Endodermal cell (in vitro differentiated cells): ENCODE measurements around the gene ATAD1. TPM values are rescaled to one million over a fixed set of nuclear protein-coding genes. Genes with fewer than 3 reads are reported as not detected.

Experiments used
- DNase-seq: peaks from one replicate; pipeline ENCODE4 v3.0.0-alpha.2; 2017
- H3K27ac ChIP-seq: 2 replicates; pipeline ENCODE4 v1.5.1; 2013; ENCODE audit warnings: mild to moderate bottlenecking, low read depth, low read length, moderate library complexity
- H3K27me3 ChIP-seq: 2 replicates; pipeline ENCODE4 v1.6.1; 2013; ENCODE audit warnings: mild to moderate bottlenecking, low read length, moderate library complexity; ENCODE audit not compliant: insufficient read depth, control insufficient read depth, poor library complexity, severe bottlenecking
- H3K36me3 ChIP-seq: 2 replicates; pipeline ENCODE4 v1.7.0; 2013; ENCODE audit warnings: mild to moderate bottlenecking, low read length, moderate library complexity; ENCODE audit not compliant: control insufficient read depth, insufficient read depth
- H3K4me1 ChIP-seq: one replicate; pipeline ENCODE4 v1.7.0; 2013; ENCODE audit warnings: low read length; ENCODE audit not compliant: control insufficient read depth, insufficient read depth
- H3K4me3 ChIP-seq: 2 replicates; pipeline ENCODE4 v1.5.1; 2013; ENCODE audit warnings: mild to moderate bottlenecking, low read length, moderate library complexity
- H3K9ac ChIP-seq: 2 replicates; pipeline ENCODE4 v1.6.1; 2013; ENCODE audit warnings: mild to moderate bottlenecking, low read length, moderate library complexity; ENCODE audit not compliant: poor library complexity, severe bottlenecking; ENCODE audit errors: extremely low read depth
- H3K9me3 ChIP-seq: 2 replicates; pipeline ENCODE4 v1.6.1; 2013; ENCODE audit warnings: mild to moderate bottlenecking, low read length, moderate library complexity; ENCODE audit not compliant: control insufficient read depth
- H3K27ac Mint-ChIP-seq: 2 replicates; pipeline ENCODE4 v1.8.0; 2020; ENCODE audit warnings: mixed read lengths
- H3K27me3 Mint-ChIP-seq: 2 replicates; pipeline ENCODE4 v1.8.0; 2021; ENCODE audit warnings: mild to moderate bottlenecking, mixed read lengths; ENCODE audit not compliant: insufficient read depth
- H3K36me3 Mint-ChIP-seq: 2 replicates; pipeline ENCODE4 v1.8.0; 2020; ENCODE audit warnings: low read depth, mixed read lengths
- H3K4me1 Mint-ChIP-seq: 2 replicates; pipeline ENCODE4 v1.8.0; 2020; ENCODE audit warnings: mixed read lengths
- H3K4me3 Mint-ChIP-seq: 2 replicates; pipeline ENCODE4 v1.8.0; 2020; ENCODE audit warnings: mild to moderate bottlenecking, moderate library complexity, mixed read lengths
- H3K9me3 Mint-ChIP-seq: 2 replicates; pipeline ENCODE4 v1.8.0; 2020; ENCODE audit warnings: mild to moderate bottlenecking, mixed read lengths
- WGBS, 2 experiments: methylation state at CpG; one replicate each; pipeline versions ENCODE4 v1.1.5 to v1.1.7; 2013; ENCODE audit warnings: missing lambda C conversion rate in 2 of 2, mixed read lengths in 1 of 2; ENCODE audit not compliant: insufficient coverage in 1 of 2, insufficient read length in 1 of 2; 5-methylcytosine and 5-hydroxymethylcytosine counted together
- total RNA-seq, 2 donors: library from RNA; stranded (reverse); fragmentation: NEBNext Ultra II Directional in 1 of 2; extraction: Animal tissue kit (Norgen Biotek cat#: 25700) in 1 of 2; gene quantifications; 2 replicates in 1 of 2; 3 replicates in 1 of 2; pipeline ENCODE4 v1.2.1, GENCODE V29; 2021
- TF ChIP-seq, protein P1 (sequence below): fragments of 200-600 bp; sonication (generic); conservative IDR thresholded peaks from 2 replicates; pipeline ENCODE4 v1.5.0; 2021; ENCODE audit warnings: antibody characterized with exemption, mild to moderate bottlenecking

ATAD1 gene
- total RNA-seq, 2 donors from 2014 or later, result 55.4 to 68.0 TPM

DNA sequence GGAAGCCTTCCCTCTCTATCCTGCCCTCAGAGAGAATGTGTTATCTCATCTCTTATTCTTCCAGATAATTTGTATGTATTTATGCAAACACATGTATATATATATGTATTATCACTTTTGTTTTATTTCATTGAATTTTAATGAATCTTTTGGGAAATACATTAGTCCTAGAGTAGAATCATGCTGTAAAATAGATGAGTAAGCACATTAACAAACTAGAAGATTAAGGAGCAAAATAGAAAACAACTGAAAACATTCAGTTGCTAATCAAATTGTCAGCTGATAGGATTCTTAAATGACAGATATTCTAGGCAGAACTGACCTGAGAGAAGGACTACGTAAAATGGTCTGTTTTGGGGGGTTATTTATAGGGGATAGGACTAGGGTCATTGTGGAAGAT lies 34.1 kb upstream of the ATAD1 start:
- H3K27ac Mint-ChIP-seq, result no peak overlapping the region

DNA sequence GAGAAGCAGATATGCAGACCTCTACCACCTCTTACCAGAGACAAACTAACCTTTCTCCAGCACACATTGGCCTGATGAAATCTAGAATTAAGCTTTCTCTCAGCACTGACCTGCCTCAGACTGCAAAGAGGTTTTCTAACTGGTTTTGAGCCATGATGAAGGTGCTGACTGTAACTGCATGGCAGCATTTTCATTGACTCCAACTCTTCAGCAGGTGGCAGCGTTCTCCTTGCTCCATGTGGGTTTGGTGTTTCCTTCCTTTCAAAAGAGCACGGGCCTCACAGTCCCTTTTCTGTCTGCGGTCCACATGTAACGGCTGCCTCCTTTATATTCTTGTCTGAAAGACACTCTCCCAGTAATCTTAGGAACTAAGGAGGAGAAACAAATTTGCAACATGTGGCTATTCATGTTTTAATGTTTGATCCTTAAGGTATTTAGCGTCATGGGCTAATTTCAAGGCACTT lies 32.7 kb upstream of the ATAD1 start:
- no peak overlapping the region for H3K4me3 Mint-ChIP-seq
- H3K9ac ChIP-seq, result no peak overlapping the region
- H3K4me3 ChIP-seq, result no peak overlapping the region
- H3K27ac ChIP-seq, result no peak overlapping the region
- no peaks in the 10 kb centered on the region for H3K9me3 Mint-ChIP-seq
- DNase-seq, result peak; percentile 85
- TF ChIP-seq, protein P1, sequence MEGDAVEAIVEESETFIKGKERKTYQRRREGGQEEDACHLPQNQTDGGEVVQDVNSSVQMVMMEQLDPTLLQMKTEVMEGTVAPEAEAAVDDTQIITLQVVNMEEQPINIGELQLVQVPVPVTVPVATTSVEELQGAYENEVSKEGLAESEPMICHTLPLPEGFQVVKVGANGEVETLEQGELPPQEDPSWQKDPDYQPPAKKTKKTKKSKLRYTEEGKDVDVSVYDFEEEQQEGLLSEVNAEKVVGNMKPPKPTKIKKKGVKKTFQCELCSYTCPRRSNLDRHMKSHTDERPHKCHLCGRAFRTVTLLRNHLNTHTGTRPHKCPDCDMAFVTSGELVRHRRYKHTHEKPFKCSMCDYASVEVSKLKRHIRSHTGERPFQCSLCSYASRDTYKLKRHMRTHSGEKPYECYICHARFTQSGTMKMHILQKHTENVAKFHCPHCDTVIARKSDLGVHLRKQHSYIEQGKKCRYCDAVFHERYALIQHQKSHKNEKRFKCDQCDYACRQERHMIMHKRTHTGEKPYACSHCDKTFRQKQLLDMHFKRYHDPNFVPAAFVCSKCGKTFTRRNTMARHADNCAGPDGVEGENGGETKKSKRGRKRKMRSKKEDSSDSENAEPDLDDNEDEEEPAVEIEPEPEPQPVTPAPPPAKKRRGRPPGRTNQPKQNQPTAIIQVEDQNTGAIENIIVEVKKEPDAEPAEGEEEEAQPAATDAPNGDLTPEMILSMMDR, result peak; percentile 80
- no peaks in the 10 kb centered on the region for H3K36me3 ChIP-seq
- no peaks in the 10 kb centered on the region for H3K27me3 ChIP-seq
- H3K4me1 ChIP-seq, result no peaks in the 10 kb centered on the region
- H3K4me1 Mint-ChIP-seq, result no peaks in the 10 kb centered on the region
- H3K27me3 Mint-ChIP-seq, result no peaks in the 10 kb centered on the region
- H3K36me3 Mint-ChIP-seq, result no peaks in the 10 kb centered on the region
- WGBS, 2 experiments, result 23 to 33% methylated on average over 3 to 5 of the region's 5 CpGs
- no peaks in the 10 kb centered on the region for H3K9me3 ChIP-seq
- no peak overlapping the region for H3K27ac Mint-ChIP-seq

More for the DNA sequence above, 34.1 kb upstream of the ATAD1 start:
- Histone ChIP-seq H3K27me3 (no peaks in the 10 kb centered on the region), H3K27ac (no peak overlapping the region), H3K9ac (no peak overlapping the region), H3K4me3 (no peak overlapping the region), H3K4me1 (no peaks in the 10 kb centered on the region), H3K9me3 (no peaks in the 10 kb centered on the region), H3K36me3 (no peaks in the 10 kb centered on the region)
- Mint-ChIP-seq H3K27me3 (no peaks in the 10 kb centered on the region), H3K4me3 (no peak overlapping the region), H3K4me1 (no peaks in the 10 kb centered on the region), H3K36me3 (no peaks in the 10 kb centered on the region), H3K9me3 (no peaks in the 10 kb centered on the region)
- TF ChIP-seq, protein P1, result no peak
- DNase-seq, result no peak
- 80 to 81% methylated on average over 1 of the region's 1 CpG for WGBS, 2 experiments

DNA sequence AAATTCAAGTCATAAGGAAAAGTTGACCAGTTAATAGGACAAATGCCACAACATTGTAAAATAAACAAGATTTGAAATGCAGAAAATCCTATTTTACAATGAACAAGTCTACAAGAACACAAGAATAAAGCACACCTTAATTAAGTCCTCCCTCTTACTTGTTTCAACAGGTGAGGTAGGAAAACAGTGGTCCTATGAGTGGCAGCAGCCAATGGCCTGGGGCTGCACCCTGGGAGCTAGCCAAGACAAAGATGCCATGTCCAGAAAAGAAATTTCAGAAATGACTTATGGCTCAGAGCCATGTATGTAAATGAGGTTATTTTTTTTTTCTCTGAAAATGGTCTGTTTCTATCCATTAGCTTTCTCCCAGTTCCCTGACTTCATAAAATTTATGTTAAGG lies 31.0 kb upstream of the ATAD1 start:
- no peak overlapping the region for H3K27ac Mint-ChIP-seq
- H3K27me3 Mint-ChIP-seq, result no peaks in the 10 kb centered on the region
- no peaks in the 10 kb centered on the region for H3K9me3 Mint-ChIP-seq
- DNase-seq, result no peak
- no peak overlapping the region for H3K9ac ChIP-seq
- no peaks in the 10 kb centered on the region for H3K36me3 Mint-ChIP-seq
- no peaks in the 10 kb centered on the region for H3K4me1 ChIP-seq
- no peaks in the 10 kb centered on the region for H3K36me3 ChIP-seq
- no peaks in the 10 kb centered on the region for H3K4me1 Mint-ChIP-seq
- TF ChIP-seq, protein P1, result no peak
- no peak overlapping the region for H3K4me3 ChIP-seq
- no peak overlapping the region for H3K4me3 Mint-ChIP-seq
- H3K27me3 ChIP-seq, result no peaks in the 10 kb centered on the region
- H3K9me3 ChIP-seq, result no peaks in the 10 kb centered on the region
- H3K27ac ChIP-seq, result no peak overlapping the region
